NCI-H748 (cell line): ENCODE measurements around the gene HEATR9.
A peak's percentile ranks its signal among the peaks of the same experiment; 100 is the strongest.

Source experiments
- DNase-seq: peaks from one replicate; lab custom pipeline; 2025; ENCODE audit not compliant: unreplicated experiment; lab: John Stamatoyannopoulos, UW

HEATR9 gene

DNA sequence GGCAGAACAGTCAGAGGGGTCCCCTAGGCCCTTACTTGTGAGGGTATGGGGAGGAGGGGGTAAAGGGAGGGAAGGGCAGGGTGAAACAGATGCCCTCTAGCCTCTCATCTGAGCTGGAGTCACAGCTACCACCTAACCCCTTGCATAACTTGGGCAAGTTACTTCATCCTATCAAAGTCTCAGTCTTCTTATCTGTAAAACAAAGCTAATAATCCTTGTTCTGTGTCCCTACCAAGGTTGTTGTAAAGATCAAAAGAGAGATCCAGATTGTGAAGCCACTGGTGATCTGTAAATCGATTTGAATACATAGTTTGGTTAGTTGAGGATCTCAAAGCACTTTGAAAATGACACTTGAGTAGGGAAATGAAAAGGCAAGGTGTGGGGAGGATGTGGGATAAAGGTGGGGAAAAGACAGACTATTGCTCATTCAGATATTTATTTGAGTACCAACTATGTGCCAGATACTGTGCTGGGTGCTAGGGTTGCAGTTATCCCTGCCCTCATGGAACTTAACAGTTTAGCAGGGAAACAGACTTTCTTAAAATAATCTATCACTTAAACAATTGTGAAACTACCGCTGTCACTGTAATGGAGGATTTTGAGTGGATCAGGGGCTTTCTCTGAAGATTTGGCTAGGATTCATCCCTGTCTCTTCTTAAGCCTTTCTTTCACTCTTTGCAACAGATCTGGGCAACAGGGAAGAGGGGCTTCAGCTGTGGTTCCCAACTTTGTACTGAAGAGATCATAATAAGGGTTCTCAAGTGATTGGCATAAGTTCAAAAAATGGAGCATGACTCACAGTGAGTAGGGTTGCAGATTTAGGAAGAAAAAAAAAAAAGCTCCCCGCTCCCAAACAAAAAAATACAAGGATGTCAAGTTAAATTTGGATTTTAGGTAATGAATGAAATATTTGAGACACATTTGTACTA is 3.0 kb downstream of the HEATR9 start:
- no peak for DNase-seq

DNA sequence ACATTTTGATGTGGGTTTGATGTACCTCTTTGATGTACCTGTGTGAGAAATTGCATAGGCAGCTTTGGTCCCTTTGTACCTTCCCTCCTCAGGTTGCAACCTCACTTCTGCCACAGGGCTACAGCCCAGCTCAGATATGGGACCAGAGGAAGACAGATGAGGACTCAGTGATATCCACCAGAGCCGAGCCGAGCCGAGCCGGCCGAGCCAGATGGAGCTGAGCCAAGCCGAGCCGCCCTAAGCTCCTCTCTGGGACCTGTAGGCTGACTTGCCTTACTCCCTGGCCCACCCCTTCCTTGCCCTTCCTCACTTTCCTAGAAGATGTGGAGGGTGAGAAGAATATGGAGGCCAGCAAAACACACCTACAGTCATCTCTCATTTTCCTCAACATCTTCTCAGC is 3.8 kb downstream of the HEATR9 start:
- DNase-seq: no peak

DNA sequence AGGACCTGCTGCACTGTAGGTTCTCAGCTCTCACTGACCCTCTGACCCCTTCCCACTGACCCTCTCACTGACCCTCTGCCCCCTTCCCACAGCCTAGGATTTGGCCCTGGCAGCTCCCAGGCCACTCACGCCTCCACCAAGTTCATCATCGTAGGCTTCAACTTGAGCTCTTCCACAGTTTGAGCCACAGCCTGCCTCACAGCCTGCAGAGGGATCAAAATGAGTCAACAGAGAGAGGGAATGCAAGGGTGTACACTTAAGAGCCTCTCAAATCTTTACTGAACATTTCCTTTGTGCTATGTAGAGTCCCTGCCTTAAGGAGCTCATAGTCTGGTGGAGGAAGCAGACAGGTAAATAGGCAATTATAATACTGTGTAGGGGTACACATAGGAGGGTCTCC is 12.1 kb downstream of the HEATR9 start:
- DNase-seq: no peak

DNA sequence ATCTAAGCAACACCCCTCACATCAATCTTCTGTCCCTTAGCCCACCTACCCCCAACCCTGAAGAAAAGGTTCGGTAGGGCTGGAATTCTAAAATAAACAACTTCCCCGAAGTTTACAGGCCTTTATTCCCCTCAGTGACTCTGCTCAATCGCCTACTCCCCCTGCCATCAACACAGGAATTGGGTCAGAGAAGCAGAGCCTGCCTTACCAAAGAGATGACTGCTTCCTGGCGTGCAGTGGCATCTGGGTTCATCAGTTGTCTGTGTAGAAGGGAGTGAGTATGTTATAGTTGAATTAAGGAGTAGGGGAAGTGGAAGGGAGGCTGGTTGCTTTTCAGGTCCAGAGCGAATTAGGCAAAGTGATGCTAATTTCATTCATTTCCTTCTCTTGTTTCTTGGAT is 12.7 kb downstream of the HEATR9 start:
- no peak for DNase-seq

DNA sequence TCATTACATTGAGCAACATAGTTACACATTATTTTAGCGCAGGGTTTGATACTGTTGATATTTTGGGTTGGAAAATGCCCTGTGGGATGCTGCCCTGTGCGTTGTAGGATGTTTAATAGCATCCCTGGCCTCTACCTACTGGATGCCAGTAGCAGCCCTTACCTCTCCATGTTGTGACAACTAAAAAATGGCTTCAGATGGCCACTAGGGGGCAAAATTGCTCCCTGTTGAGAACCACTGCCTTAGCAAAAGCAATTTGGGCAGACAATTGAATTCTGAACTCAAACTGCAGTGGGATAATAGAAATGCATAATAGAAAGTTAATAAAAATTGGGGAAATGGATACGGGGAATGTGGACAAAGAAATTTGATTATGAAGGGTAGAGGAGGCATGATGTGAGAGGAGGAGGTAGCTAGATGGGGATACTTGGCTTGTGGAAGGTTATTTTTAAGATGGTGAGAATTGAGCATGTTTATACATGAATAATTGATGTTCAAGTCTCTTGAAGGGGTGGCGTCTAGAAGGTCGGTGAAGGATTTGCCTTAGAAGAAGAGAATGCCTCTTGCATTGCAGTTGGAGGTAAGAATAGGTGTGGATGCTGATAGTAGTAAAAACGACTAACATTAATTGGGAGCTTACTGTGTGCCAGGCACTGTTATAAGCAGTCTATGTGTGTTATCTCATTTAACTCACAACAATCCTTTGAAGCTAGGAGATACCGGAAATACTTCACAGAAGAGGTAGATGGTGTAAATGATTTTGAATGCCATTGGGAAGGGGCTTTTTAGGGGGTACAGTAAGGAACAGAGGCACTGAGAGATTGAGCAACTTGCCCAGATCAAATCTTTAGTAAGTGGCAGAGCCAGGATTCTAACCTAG is 19.0 kb downstream of the HEATR9 start:
- peak; percentile 58 for DNase-seq

DNA sequence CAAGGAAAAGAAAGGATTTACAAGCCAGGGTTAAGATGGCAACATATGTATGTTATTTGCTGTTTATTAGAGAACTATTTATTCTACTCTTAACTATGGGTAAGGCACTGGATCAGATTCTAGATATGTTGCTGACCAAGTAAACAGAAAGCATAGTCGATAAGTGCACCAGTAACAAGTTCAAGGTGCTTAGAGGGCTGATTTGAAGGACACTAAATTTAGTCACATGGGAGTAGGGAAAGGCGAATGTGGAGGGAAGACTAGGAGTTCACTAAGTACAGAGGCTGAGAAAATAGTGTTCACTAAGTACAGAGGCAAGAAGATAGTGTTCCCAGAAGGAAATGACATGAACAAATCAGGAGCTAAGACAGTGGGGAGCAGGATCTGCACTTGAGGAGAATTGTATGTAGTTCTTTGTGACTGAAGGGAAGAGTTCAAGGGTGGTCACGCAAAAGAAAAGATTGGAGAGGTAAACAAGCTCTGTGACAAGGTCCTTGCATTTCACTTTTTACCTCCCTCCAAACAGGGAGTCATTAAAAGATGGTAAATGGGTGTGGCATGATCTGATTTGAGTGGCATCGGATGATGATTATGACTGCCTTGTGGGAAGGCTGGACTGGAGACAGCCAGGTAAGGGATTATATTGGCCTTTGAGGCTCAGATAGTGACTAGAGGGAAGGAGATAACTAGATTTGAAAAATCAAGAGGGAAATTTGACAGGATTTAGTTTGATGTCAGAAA is 20.9 kb downstream of the HEATR9 start:
- no peak for DNase-seq

DNA sequence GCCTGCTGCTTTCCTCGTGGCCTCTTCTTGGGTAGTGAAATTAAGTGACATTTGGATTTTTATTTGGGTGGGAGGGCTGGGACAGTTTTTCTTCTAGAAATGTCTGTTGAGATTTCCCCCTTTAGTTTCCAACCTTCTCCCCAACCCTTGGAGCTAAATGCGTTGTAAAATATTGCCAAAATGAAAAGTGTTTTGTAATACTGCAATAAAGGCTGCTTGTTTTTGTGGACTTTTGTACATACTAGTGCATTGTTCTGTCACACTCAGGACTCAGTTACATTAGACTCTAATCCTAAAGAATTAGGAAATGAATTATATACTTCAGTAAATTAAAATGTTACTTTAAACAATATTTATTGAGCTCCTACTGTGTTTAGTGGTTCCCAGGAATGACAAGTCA is 21.7 kb downstream of the HEATR9 start:
- no peak for DNase-seq

DNA sequence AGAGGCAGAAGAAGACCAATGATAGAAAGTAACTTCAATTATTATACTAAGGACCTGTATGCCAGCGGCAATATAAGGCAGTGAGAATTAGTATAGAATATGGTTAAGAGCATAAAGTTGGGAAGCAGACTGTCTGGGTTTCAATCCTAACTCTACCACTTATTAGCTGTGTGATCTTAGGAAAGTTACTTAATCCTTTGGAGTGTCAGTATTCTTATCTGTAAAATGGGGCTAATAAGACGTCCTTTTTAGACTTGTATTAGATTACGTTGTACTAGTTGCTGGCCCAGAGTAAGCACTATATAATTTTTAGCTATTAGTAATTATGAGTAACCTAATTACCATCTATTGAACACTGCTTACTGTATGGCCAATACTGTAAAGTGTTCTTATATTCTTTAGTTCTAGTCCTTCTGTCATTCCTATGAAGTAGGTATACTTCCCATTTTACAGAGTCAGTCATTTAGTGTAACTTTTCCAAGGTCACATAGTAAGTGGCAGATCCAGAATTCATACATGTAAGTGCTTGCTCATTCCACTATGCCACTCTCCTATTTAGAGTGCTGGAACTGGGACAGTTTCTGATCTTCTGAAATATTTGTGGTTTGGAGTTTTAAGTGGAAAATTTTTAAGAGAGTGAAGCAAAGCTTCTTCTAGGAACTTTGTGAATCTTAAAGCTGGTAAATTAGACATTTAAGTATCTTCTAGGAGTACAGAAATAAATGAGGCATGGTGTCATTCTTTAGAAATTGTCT is 22.5 kb downstream of the HEATR9 start:
- DNase-seq: no peak

DNA sequence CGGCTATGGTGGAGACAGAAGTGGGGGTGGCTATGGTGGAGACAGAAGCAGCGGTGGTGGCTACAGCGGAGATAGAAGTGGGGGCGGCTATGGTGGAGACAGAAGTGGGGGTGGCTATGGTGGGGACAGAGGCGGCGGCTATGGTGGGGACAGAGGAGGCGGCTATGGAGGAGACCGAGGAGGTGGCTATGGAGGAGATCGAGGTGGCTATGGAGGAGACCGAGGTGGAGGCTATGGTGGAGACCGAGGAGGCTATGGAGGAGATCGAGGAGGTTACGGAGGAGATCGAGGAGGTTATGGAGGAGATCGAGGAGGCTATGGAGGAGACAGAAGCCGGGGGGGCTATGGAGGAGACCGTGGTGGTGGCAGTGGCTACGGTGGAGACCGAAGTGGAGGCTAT is 24.1 kb downstream of the HEATR9 start:
- no peak for DNase-seq

DNA sequence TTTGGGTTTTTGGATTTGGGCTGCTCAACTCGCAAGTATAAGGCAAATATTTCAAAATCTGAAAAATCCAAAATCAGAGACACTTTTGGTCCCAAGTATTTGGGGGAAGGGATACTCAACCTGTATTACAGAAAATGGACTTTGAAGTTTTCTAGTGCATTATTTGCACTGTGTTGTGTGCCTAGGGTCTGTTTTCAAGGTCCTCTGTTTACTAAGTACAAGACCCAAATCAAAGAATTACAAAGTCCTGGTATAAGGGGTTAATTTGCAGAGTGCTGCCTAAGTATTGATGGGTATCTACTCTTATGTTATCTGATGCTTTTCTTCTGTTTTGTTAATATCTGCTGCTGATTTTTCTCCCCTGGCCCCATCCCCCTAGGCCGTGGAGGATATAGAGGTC is 25.0 kb downstream of the HEATR9 start:
- no peak for DNase-seq

DNA sequence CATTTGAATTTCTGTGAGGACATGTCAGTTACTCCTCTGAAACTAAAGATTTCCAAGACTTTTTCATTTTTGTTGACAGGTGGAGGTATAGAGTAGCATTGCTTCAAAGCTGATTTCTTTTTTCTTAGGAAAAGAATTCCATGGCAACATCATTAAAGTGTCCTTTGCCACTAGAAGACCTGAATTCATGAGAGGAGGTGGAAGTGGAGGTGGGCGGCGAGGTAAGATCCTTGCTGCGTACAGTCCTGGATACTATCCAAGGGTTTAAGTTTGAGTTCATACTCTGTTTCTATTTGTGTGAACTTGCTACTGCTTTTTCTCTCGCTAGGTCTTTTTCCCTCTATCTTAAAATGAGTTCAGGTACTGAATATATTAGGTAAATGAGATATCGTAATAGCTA is 26.5 kb downstream of the HEATR9 start:
- DNase-seq: no peak

DNA sequence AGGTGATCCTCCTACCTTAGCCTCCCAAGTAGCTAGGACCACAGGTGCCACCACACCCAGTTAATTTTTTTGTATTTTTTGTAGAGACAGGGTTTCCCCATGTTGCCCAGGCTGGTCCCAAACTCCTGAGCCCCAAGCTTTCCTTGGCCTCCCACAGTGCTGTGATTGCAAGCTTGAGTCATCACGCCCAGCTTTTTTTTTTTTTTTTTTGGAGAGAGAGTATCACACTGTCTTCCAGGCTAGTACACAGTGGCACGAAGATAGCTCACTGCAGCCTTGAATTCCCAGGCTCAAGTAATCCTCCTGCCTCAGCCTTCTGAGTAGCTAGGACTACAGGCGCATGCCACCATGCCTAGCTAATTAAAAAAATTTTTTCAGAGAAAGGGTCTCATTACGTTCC is 27.2 kb downstream of the HEATR9 start:
- DNase-seq: no peak

DNA sequence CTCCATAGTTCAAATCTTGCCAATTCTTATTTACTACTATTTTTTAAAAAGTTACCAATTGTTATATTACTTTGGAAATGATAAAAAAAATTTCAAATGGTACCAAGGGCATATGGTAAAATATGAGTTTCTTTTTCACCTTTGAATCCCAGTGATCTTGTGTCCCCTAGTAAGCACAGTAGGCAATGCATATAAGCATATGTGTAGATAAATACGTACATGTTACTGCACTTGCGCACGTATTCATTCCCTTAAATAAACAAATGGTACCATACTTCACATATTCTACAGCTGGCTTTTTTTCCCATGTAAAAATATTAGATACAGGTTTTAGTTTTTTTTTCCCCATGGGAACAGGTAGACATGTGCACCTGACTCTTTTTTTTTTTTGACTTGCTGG is 27.6 kb downstream of the HEATR9 start:
- no peak for DNase-seq

DNA sequence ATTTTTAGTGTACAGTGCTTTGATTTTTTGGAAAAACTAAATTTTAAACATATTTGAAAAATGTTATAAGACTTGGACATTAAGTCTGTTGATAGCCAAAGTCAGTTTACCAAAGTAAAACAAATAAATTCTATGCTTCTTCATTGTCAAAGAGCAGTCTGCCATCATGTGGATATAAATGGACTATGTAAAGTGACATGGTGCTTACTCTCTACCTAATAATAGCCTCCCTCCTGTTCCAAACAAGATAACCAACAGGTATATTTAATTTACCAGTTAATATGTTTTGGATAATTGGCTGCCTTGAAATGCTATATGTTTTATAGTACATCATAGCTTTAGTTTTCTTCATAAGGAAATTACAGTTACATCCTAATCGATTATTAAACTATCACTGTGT is 43.5 kb downstream of the HEATR9 start:
- no peak for DNase-seq

DNA sequence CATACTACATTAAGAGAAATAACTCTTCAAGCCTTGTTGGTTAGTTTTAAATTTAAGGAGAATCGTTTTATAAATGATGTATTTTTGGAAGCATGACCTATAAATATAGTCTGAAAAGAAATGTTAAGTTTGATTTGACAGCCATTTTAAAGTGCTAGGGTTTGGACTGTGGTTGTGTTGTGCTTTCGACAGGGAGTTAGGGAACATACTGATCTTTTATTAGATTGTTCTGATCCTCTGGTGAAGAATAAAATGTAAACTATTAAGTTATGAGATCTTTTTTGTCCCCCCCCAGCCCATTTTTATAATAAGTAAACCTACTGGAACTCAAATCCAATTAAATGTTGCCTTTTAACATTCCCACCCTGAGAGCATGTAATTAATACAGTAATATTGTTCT is 47.4 kb downstream of the HEATR9 start:
- DNase-seq: no peak

DNA sequence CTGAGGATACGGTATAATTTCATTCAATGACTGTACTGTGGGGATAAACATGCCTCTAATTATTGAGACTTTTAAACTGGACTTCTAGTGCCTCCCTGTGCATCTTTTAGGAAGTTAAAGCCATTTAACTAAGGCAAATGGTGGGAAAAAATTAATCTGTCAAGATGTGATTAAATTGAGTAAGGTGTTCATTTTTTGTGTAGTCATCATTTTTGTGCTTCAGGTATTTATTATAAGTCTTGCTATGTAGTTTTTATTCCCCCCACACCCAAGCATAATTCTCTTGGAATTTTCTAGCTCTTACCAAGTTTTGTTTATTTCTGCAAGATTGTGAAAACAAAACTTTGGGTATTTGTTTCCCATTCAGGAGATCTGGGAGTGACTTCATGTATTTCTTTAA is 49.2 kb downstream of the HEATR9 start:
- DNase-seq: no peak

DNA sequence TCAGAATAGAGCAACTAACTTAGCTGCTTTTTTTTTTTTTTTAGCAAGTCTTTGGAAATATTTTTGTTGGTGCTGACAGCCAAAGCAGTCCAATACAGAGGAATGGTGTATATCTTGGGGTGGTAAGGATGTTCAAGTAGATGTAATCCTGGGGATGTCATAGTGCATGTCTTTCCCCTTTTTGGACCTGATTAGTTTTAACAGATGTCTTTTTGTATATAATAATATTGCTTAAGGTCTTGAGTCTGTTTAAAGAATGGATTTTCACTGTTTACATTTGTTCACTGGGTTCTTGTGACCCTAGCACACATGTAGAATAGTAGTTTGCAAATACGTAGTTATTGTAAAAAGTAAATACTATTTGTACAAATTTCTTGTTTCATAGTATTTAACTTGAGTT is 51.5 kb downstream of the HEATR9 start:
- no peak for DNase-seq

DNA sequence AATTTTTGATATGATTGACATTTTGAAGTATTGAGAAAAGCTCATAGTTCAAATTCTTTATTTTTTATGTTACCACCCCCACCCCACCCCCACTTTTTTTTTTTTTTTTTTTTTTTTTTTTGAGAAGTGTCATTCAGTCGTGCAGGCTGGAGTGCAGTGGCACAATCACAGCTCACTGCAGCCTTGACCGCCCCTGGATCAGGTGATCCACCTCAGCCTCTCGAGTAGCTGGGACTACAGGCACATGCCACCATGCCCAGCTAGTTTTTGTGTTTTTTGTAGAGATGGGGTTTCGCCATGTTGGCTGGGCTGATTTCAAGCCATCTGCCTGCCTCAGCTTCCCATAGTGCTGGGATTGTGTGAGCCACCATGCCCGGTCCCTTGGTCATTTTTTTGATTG is 52.0 kb downstream of the HEATR9 start:
- DNase-seq: no peak

DNA sequence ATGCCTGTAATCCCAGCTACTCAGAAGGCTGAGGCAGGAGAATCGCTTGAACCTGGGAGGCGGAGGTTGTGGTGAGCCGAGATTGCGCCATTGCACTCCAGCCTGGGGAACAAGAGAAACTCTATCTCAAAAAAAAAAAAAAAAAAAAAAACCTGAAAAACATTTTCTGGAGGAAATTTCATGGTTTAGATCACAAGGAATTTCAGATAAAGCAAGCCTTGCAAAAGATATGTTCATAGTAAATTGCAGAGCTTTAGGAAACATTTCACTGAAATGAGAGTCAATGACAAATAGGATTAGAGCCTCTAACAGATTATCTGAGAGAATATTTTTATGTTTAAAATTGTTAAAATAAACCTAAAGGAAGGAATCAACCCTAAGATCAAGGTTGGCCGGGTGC is 56.2 kb downstream of the HEATR9 start:
- DNase-seq: no peak

DNA sequence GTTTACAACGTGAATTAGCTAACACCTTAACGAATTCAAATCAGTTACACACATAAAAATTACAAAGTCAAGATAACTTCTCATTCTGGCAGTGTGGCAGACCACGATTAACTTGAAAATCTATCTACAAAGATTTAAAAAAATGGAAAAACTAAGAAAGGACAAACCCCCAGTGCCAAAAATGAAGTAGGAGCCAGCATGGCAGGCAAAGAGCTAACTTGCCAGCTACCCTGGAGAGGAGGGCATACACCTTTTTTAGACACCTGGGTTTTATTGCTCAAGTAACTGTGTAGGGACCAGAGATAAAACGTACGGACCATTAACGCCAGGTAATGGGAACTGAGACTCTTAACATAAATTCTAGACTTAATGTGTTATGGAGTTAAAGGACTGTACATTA is 56.9 kb downstream of the HEATR9 start:
- no peak for DNase-seq
